Motor neuron (in vitro differentiated cells): Measurements from ENCODE around the gene TMEM135. TPM values are rescaled to one million over a fixed set of nuclear protein-coding genes. Genes with fewer than 3 reads are reported as not detected.
"Not testable (repeated sequence)": the region's sequence is repeated elsewhere in the genome, so short reads cannot be mapped to it uniquely, and the experiment has no call there.

Experiments
- ATAC-seq, 8 experiments: fragments of 200-7000 bp; cut with Tn5 transposase; replicated peaks in 6 of 8; 2 replicates each; pipeline ENCODE4 v1.8.0; 2021; ENCODE audit warnings: mild to moderate bottlenecking in 8 of 8, moderate library complexity in 8 of 8
- H3K27ac ChIP-seq, 2 donors: fragments of 250-450 bp; sonication (Bioruptor Pico); 2 replicates each; pipeline ENCODE4 v1.9.0; 2021; ENCODE audit warnings: antibody characterized with exemption in 2 of 2, mild to moderate bottlenecking in 2 of 2, moderate library complexity in 1 of 2
- H3K4me1 ChIP-seq, 2 donors: fragments of 250-450 bp; sonication (Bioruptor Pico); replicated peaks in 1 of 2; 2 replicates each; pipeline ENCODE4 v1.6.1; 2021; ENCODE audit warnings: antibody characterized with exemption in 2 of 2, mild to moderate bottlenecking in 2 of 2, moderate library complexity in 1 of 2
- H3K4me3 ChIP-seq, 5 donors: fragments of 250-450 bp; sonication (Bioruptor Pico); 2 replicates each; pipeline ENCODE4 v1.9.0; 2021; ENCODE audit warnings: antibody characterized with exemption in 5 of 5, mild to moderate bottlenecking in 5 of 5, moderate library complexity in 4 of 5
- WGBS, 10 experiments: fragments of 450-650 bp; shearing (Covaris generic); methylation state at CpG; one replicate each; pipeline ENCODE4 v1.0.0; 2022; 5-methylcytosine and 5-hydroxymethylcytosine counted together
- in situ Hi-C, 9 experiments: fragments of 400-800 bp; cut with MboI; loops; one replicate each; pipeline ENCODE4 v1.15.0; 2021; ENCODE audit warnings: low sequenced_read_pairs in 9 of 9, low pct_unique_long_range_greater_than_20kb in 2 of 9; ENCODE audit not compliant: unreplicated experiment in 9 of 9
- total RNA-seq, 8 experiments: library from RNA; unstranded; fragments of 300-600 nt; gene quantifications; 2 replicates each; pipeline versions ENCODE4 v1.2.3 to v1.2.4, GENCODE V29; 2022

TMEM135 gene
- total RNA-seq, 8 experiments from 2014 or later = 12.5 to 38.9 (median 21.8) TPM

GRCh38 chr11:87107379-87107778 lies 69.6 kb downstream of the TMEM135 start:
- H3K4me1 ChIP-seq, H3K27ac ChIP-seq, ATAC-seq, in situ Hi-C loops, H3K4me3 ChIP-seq: not testable (repeated sequence)
- 80 to 100% (median 90%) methylated on average over 1 of the region's 3 CpGs; no CpG with 5 or more reads in 6 of the 10 experiments for WGBS, 10 experiments

- ATAC-seq = peak in 3 of 8 experiments; percentile 37 to 97 (median 38)
- WGBS, 10 experiments = 0 to 100% (median 55%) methylated on average over 1 to 3 of the region's 3 CpGs
- Histone ChIP-seq H3K4me3 (no peak overlapping the region), H3K27ac (no peak overlapping the region), H3K4me1 (no peaks in the 10 kb centered on the region)
- in situ Hi-C loops = no loop called here
These were observed 72.9 kb downstream of the TMEM135 start for GRCh38 chr11:87110443-87111131.

- no peak overlapping the region for H3K27ac ChIP-seq
- no peak for ATAC-seq
- in situ Hi-C loops = no loop called here
- WGBS, 10 experiments = 93 to 100% (median 100%) methylated on average over 1 of the region's 1 CpG; no CpG with 5 or more reads in 3 of the 10 experiments
- H3K4me1 ChIP-seq = no peaks in the 10 kb centered on the region
- no peak overlapping the region for H3K4me3 ChIP-seq
These were observed 76.4 kb downstream of the TMEM135 start for GRCh38 chr11:87114093-87114492.

- peak in 1 of 8 experiments; percentile 44 for ATAC-seq
- in situ Hi-C loops = no loop called here
- no peak overlapping the region for H3K27ac ChIP-seq
- no peaks in the 10 kb centered on the region for H3K4me1 ChIP-seq
- H3K4me3 ChIP-seq = no peak overlapping the region
- 36 to 100% (median 83%) methylated on average over 1 of the region's 1 CpG; no CpG with 5 or more reads in 3 of the 10 experiments for WGBS, 10 experiments
These were observed 78.5 kb downstream of the TMEM135 start for GRCh38 chr11:87116185-87116584.

GRCh38 chr11:87120937-87121336 lies 83.2 kb downstream of the TMEM135 start:
- Histone ChIP-seq H3K4me1 (no peaks in the 10 kb centered on the region), H3K4me3 (no peak overlapping the region), H3K27ac (no peak overlapping the region)
- in situ Hi-C loops = no loop called here
- ATAC-seq = no peak
- WGBS, 10 experiments = 80 to 100% (median 100%) methylated on average over 1 of the region's 1 CpG; no CpG with 5 or more reads in 4 of the 10 experiments

GRCh38 chr11:87122852-87123251 lies 85.1 kb downstream of the TMEM135 start:
- Histone ChIP-seq H3K4me1 (no peaks in the 10 kb centered on the region), H3K4me3 (no peak overlapping the region), H3K27ac (no peak overlapping the region)
- in situ Hi-C loops = no loop called here
- ATAC-seq = no peak
- 80 to 100% (median 94%) methylated on average over 1 to 3 of the region's 3 CpGs; no CpG with 5 or more reads in 2 of the 10 experiments for WGBS, 10 experiments

GRCh38 chr11:87125257-87125656 lies 87.5 kb downstream of the TMEM135 start:
- 80 to 100% (median 97%) methylated on average over 1 to 2 of the region's 2 CpGs for WGBS, 10 experiments
- Histone ChIP-seq H3K4me3 (no peak overlapping the region), H3K4me1 (no peaks in the 10 kb centered on the region), H3K27ac (no peak overlapping the region)
- ATAC-seq = no peak
- in situ Hi-C loops = no loop called here

- peak in 1 of 8 experiments; percentile 34 for ATAC-seq
- WGBS, 10 experiments = 59 to 100% (median 76%) methylated on average over 1 to 4 of the region's 4 CpGs; no CpG with 5 or more reads in 1 of the 10 experiments
These were observed 89.4 kb downstream of the TMEM135 start for GRCh38 chr11:87127101-87127500.

GRCh38 chr11:87128372-87128771 lies 90.6 kb downstream of the TMEM135 start:
- 82 to 100% (median 89%) methylated on average over 1 to 2 of the region's 2 CpGs for WGBS, 10 experiments
- no peak for ATAC-seq
- in situ Hi-C loops = no loop called here
- H3K4me3 ChIP-seq = no peak overlapping the region
- H3K4me1 ChIP-seq = no peaks in the 10 kb centered on the region
- H3K27ac ChIP-seq = no peak overlapping the region

More at GRCh38 chr11:87127101-87127500, 89.4 kb downstream of the TMEM135 start:
- Histone ChIP-seq H3K4me1 (no peaks in the 10 kb centered on the region), H3K27ac (no peak overlapping the region), H3K4me3 (no peak overlapping the region)
- in situ Hi-C loops = no loop called here

GRCh38 chr11:87134524-87135106 lies 96.9 kb downstream of the TMEM135 start:
- WGBS, 10 experiments = 100% methylated on average over 1 of the region's 1 CpG; no CpG with 5 or more reads in 8 of the 10 experiments
- Histone ChIP-seq H3K27ac (no peak overlapping the region), H3K4me1 (no peaks in the 10 kb centered on the region), H3K4me3 (no peak overlapping the region)
- in situ Hi-C loops = no loop called here
- no peak for ATAC-seq

- H3K27ac ChIP-seq = no peak overlapping the region
- H3K4me3 ChIP-seq = no peak overlapping the region
- no peaks in the 10 kb centered on the region for H3K4me1 ChIP-seq
- in situ Hi-C loops = no loop called here
- ATAC-seq = no peak
- whole genome bisulfite sequencing, 10 experiments = 44 to 100% (median 100%) methylated on average over 1 of the region's 1 CpG; no CpG with 5 or more reads in 3 of the 10 experiments
These were observed 98.5 kb downstream of the TMEM135 start for GRCh38 chr11:87136236-87136635.

GRCh38 chr11:87137711-87138110 lies 100.0 kb downstream of the TMEM135 start:
- ATAC-seq = no peak
- 46 to 100% (median 100%) methylated on average over 1 to 2 of the region's 2 CpGs; no CpG with 5 or more reads in 1 of the 10 experiments for WGBS, 10 experiments
- in situ Hi-C loops = no loop called here
- Histone ChIP-seq H3K27ac (no peak overlapping the region), H3K4me3 (no peak overlapping the region), H3K4me1 (no peaks in the 10 kb centered on the region)

GRCh38 chr11:87139475-87139874 lies 101.7 kb downstream of the TMEM135 start:
- in situ Hi-C loops = no loop called here
- Histone ChIP-seq H3K4me1 (no peaks in the 10 kb centered on the region), H3K27ac (no peak overlapping the region), H3K4me3 (no peak overlapping the region)
- ATAC-seq = no peak
- 0 to 78% (median 36%) methylated on average over 1 of the region's 1 CpG; no CpG with 5 or more reads in 3 of the 10 experiments for WGBS, 10 experiments
